Sciatic nerve (tissue), 2 donors: Measurements from ENCODE around the gene PLPP6. TPM values are rescaled to one million over a fixed set of nuclear protein-coding genes. Genes with fewer than 3 reads are reported as not detected.

Experiments
- ATAC-seq: fragments of 200-7000 bp; cut with Tn5 transposase; one replicate; pipeline ENCODE4 v1.9.1; 2020; ENCODE audit warnings: mild to moderate bottlenecking, moderate library complexity
- DNase-seq: peaks from one replicate; pipeline ENCODE4 v3.0.0-alpha.2; 2020; ENCODE audit warnings: low spot score
- intact Hi-C: fragments of 100-400 bp; cut with DNase I; formaldehyde crosslinking; loops from one replicate; pipeline ENCODE4 v1.14.2; 2022
- total RNA-seq: library from RNA; stranded (reverse); fragmentation: NEBNext Ultra II Directional; extraction: Animal tissue kit (Norgen Biotek cat#: 25700); gene quantifications from one replicate; pipeline ENCODE4 v1.2.1, GENCODE V29; 2021
- donor health status: DM: no; HTN: no; CAD: no.
- donor health status: DM: no; HTN: no; CAD: no.

Gene PLPP6
- total RNA-seq, 1 donor from 2014 or later: 4.4 TPM

- intact Hi-C loops: no loop called here
- ATAC-seq (no peak), DNase-seq (no peak)
Measured at GRCh38 chr9:4686112-4686511, 24.0 kb downstream of the PLPP6 start.

GRCh38 chr9:4686584-4686983, 24.5 kb downstream of the PLPP6 start:
- intact Hi-C loops: no loop called here
- ATAC-seq (no peak), DNase-seq (no peak)

- peak; percentile 71 for ATAC-seq
- intact Hi-C loops: no loop called here
- no peak for DNase-seq
Measured at GRCh38 chr9:4689021-4689420, 26.9 kb downstream of the PLPP6 start.

- DNase-seq: no peak
- ATAC-seq: peak; percentile 67
- intact Hi-C loops: no loop called here
Measured at GRCh38 chr9:4689687-4690104, 27.6 kb downstream of the PLPP6 start.

GRCh38 chr9:4690144-4690543, 28.1 kb downstream of the PLPP6 start:
- no peak for DNase-seq
- ATAC-seq: no peak
- intact Hi-C loops: no loop called here

GRCh38 chr9:4691795-4692194, 29.7 kb downstream of the PLPP6 start:
- intact Hi-C loops: no loop called here
- ATAC-seq (no peak), DNase-seq (no peak)

GRCh38 chr9:4700091-4700490, 38.0 kb downstream of the PLPP6 start:
- intact Hi-C loops: no loop called here
- no peak for DNase-seq
- no peak for ATAC-seq

GRCh38 chr9:4700932-4701331, 38.8 kb downstream of the PLPP6 start:
- DNase-seq (no peak), ATAC-seq (no peak)
- intact Hi-C loops: no loop called here

- ATAC-seq: no peak
- intact Hi-C loops: no loop called here
- DNase-seq: no peak
Measured at GRCh38 chr9:4701526-4701925, 39.4 kb downstream of the PLPP6 start.

GRCh38 chr9:4704129-4704528, 42.0 kb downstream of the PLPP6 start:
- DNase-seq: no peak
- intact Hi-C loops: no loop called here
- no peak for ATAC-seq

GRCh38 chr9:4706021-4706420, 43.9 kb downstream of the PLPP6 start:
- intact Hi-C loops: no loop called here
- no peak for DNase-seq
- no peak for ATAC-seq

- intact Hi-C loops: no loop called here
- ATAC-seq: no peak
- no peak for DNase-seq
Measured at GRCh38 chr9:4706971-4707622, 45.0 kb downstream of the PLPP6 start.

- DNase-seq: no peak
- ATAC-seq: no peak
- intact Hi-C loops: no loop called here
Measured at GRCh38 chr9:4709380-4709779, 47.3 kb downstream of the PLPP6 start.

GRCh38 chr9:4713849-4714248, 51.8 kb downstream of the PLPP6 start:
- intact Hi-C loops: no loop called here
- DNase-seq: no peak
- peak; percentile 65 for ATAC-seq

- no peak for DNase-seq
- intact Hi-C loops: no loop called here
Measured at GRCh38 chr9:4714266-4715016, 52.3 kb downstream of the PLPP6 start.

More at GRCh38 chr9:4714266-4715016, 52.3 kb downstream of the PLPP6 start:
- ATAC-seq: no peak

Other genes starting within 250 kb of the PLPP6 start
- gene SLC1A1, start 171.8 kb upstream of the PLPP6 start, total RNA-seq: 4.7 TPM
- gene SPATA6L, start 4.2 kb downstream of the PLPP6 start, total RNA-seq: 4.3 TPM
- gene CDC37L1, start 17.3 kb downstream of the PLPP6 start, total RNA-seq: 14.9 TPM
- gene AK3, start 78.9 kb downstream of the PLPP6 start, total RNA-seq: 56.4 TPM
- 24.6 TPM for gene RCL1, start 130.7 kb downstream of the PLPP6 start, total RNA-seq